ENCODE measurements around the gene SUDS3. TPM values are rescaled to one million over a fixed set of nuclear protein-coding genes. Genes with fewer than 3 reads are reported as not detected.

The SUDS3 gene
- total and polyA plus RNA-seq, 2 experiments from 2014 or later = 53.0 to 77.1 TPM

DNA sequence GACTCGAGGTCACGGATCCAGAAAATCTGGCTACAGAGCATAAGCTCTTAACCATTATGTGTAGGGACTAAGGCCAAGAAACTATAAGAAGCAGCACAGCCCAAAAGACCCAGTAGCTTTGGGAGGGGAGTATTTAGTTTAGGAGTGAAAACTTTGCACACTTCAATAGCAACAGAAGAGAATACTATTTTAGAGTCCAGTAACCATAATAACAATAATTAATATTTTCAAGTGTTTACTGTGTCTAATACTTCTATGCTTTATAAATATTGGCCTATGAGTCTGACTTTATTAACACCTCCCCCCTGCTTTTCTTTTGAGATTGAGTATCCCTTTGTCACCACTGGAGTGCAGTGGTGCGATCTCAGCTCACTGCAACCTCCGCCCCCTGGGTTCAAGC, 82.8 kb downstream of the SUDS3 start:
- Histone ChIP-seq H3K27ac (ENCODE audit: low read depth) (no peak overlapping the region), H3K9me2 (ENCODE audit: insufficient read depth) (peaks cover 5% of the 10 kb centered on the region; the same call in 1 of the 2 replicates), H3K36me3 (ENCODE audit: insufficient read depth) (no peaks in the 10 kb centered on the region), H3K27me3 (ENCODE audit: insufficient read depth) (no peaks in the 10 kb centered on the region), H3K4me1 (ENCODE audit: insufficient read depth) (no peaks in the 10 kb centered on the region), H3K4me3 (no peak overlapping the region), H3K4me2 (no peak overlapping the region), H3F3A (replicated peaks; ENCODE audit: low read depth) (no peaks in the 10 kb centered on the region), H2AFZ (no peak overlapping the region), H4K20me1 (replicated peaks; ENCODE audit: insufficient read depth) (no peaks in the 10 kb centered on the region), H3K79me2 (replicated peaks; ENCODE audit: insufficient read depth) (no peaks in the 10 kb centered on the region)
- no peak for DNase-seq (ENCODE audit: low spot score)
- ATAC-seq = no peak
- no peak overlapping the region for H3K4me3 Mint-ChIP-seq
- H3K36me3 Mint-ChIP-seq (ENCODE audit: low read depth) = peaks cover 12% of the 10 kb centered on the region; the same call in 2 of the 3 replicates
- H3K4me1 Mint-ChIP-seq = no peaks in the 10 kb centered on the region
- peaks cover 47% of the 10 kb centered on the region for H3K9me3 Mint-ChIP-seq
- H3K27me3 Mint-ChIP-seq (ENCODE audit: insufficient read depth, low read depth, poor library complexity) = no peaks in the 10 kb centered on the region
- TF ChIP-seq ZNF114 (CRISPR knock-in tag; IDR thresholded peaks at IDR 0.05) = no peak
- TF ChIP-seq, protein P1, sequence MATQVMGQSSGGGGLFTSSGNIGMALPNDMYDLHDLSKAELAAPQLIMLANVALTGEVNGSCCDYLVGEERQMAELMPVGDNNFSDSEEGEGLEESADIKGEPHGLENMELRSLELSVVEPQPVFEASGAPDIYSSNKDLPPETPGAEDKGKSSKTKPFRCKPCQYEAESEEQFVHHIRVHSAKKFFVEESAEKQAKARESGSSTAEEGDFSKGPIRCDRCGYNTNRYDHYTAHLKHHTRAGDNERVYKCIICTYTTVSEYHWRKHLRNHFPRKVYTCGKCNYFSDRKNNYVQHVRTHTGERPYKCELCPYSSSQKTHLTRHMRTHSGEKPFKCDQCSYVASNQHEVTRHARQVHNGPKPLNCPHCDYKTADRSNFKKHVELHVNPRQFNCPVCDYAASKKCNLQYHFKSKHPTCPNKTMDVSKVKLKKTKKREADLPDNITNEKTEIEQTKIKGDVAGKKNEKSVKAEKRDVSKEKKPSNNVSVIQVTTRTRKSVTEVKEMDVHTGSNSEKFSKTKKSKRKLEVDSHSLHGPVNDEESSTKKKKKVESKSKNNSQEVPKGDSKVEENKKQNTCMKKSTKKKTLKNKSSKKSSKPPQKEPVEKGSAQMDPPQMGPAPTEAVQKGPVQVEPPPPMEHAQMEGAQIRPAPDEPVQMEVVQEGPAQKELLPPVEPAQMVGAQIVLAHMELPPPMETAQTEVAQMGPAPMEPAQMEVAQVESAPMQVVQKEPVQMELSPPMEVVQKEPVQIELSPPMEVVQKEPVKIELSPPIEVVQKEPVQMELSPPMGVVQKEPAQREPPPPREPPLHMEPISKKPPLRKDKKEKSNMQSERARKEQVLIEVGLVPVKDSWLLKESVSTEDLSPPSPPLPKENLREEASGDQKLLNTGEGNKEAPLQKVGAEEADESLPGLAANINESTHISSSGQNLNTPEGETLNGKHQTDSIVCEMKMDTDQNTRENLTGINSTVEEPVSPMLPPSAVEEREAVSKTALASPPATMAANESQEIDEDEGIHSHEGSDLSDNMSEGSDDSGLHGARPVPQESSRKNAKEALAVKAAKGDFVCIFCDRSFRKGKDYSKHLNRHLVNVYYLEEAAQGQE (IDR thresholded peaks at IDR 0.05; ENCODE audit: unreplicated experiment) = no peak
- no peak for TF ChIP-seq JUNB (IDR thresholded peaks at IDR 0.05; ENCODE audit: unreplicated experiment)
- TF ChIP-seq NANOG (IDR thresholded peaks at IDR 0.05; ENCODE audit: borderline replicate concordance) = no peak
- TF ChIP-seq POLR2AphosphoS5 (IDR thresholded peaks at IDR 0.05; ENCODE audit: low read depth) = no peak
- TF ChIP-seq, protein P2, sequence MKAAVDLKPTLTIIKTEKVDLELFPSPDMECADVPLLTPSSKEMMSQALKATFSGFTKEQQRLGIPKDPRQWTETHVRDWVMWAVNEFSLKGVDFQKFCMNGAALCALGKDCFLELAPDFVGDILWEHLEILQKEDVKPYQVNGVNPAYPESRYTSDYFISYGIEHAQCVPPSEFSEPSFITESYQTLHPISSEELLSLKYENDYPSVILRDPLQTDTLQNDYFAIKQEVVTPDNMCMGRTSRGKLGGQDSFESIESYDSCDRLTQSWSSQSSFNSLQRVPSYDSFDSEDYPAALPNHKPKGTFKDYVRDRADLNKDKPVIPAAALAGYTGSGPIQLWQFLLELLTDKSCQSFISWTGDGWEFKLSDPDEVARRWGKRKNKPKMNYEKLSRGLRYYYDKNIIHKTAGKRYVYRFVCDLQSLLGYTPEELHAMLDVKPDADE (IDR thresholded peaks at IDR 0.05) = no peak
- TF ChIP-seq STAT1 (IDR thresholded peaks at IDR 0.05; ENCODE audit: unreplicated experiment) = no peak
- TF ChIP-seq, protein P3, sequence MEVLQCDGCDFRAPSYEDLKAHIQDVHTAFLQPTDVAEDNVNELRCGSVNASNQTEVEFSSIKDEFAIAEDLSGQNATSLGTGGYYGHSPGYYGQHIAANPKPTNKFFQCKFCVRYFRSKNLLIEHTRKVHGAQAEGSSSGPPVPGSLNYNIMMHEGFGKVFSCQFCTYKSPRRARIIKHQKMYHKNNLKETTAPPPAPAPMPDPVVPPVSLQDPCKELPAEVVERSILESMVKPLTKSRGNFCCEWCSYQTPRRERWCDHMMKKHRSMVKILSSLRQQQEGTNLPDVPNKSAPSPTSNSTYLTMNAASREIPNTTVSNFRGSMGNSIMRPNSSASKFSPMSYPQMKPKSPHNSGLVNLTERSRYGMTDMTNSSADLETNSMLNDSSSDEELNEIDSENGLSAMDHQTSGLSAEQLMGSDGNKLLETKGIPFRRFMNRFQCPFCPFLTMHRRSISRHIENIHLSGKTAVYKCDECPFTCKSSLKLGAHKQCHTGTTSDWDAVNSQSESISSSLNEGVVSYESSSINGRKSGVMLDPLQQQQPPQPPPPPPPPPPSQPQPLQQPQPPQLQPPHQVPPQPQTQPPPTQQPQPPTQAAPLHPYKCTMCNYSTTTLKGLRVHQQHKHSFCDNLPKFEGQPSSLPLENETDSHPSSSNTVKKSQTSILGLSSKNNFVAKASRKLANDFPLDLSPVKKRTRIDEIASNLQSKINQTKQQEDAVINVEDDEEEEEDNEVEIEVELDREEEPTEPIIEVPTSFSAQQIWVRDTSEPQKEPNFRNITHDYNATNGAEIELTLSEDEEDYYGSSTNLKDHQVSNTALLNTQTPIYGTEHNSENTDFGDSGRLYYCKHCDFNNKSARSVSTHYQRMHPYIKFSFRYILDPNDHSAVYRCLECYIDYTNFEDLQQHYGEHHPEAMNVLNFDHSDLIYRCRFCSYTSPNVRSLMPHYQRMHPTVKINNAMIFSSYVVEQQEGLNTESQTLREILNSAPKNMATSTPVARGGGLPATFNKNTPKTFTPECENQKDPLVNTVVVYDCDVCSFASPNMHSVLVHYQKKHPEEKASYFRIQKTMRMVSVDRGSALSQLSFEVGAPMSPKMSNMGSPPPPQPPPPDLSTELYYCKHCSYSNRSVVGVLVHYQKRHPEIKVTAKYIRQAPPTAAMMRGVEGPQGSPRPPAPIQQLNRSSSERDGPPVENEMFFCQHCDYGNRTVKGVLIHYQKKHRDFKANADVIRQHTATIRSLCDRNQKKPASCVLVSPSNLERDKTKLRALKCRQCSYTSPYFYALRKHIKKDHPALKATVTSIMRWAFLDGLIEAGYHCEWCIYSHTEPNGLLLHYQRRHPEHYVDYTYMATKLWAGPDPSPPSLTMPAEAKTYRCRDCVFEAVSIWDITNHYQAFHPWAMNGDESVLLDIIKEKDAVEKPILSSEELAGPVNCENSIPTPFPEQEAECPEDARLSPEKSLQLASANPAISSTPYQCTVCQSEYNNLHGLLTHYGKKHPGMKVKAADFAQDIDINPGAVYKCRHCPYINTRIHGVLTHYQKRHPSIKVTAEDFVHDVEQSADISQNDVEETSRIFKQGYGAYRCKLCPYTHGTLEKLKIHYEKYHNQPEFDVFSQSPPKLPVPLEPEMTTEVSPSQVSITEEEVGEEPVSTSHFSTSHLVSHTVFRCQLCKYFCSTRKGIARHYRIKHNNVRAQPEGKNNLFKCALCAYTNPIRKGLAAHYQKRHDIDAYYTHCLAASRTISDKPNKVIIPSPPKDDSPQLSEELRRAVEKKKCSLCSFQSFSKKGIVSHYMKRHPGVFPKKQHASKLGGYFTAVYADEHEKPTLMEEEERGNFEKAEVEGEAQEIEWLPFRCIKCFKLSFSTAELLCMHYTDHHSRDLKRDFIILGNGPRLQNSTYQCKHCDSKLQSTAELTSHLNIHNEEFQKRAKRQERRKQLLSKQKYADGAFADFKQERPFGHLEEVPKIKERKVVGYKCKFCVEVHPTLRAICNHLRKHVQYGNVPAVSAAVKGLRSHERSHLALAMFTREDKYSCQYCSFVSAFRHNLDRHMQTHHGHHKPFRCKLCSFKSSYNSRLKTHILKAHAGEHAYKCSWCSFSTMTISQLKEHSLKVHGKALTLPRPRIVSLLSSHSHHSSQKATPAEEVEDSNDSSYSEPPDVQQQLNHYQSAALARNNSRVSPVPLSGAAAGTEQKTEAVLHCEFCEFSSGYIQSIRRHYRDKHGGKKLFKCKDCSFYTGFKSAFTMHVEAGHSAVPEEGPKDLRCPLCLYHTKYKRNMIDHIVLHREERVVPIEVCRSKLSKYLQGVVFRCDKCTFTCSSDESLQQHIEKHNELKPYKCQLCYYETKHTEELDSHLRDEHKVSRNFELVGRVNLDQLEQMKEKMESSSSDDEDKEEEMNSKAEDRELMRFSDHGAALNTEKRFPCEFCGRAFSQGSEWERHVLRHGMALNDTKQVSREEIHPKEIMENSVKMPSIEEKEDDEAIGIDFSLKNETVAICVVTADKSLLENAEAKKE (CRISPR knock-in tag; IDR thresholded peaks at IDR 0.05) = no peak
- TF ChIP-seq, protein P4, sequence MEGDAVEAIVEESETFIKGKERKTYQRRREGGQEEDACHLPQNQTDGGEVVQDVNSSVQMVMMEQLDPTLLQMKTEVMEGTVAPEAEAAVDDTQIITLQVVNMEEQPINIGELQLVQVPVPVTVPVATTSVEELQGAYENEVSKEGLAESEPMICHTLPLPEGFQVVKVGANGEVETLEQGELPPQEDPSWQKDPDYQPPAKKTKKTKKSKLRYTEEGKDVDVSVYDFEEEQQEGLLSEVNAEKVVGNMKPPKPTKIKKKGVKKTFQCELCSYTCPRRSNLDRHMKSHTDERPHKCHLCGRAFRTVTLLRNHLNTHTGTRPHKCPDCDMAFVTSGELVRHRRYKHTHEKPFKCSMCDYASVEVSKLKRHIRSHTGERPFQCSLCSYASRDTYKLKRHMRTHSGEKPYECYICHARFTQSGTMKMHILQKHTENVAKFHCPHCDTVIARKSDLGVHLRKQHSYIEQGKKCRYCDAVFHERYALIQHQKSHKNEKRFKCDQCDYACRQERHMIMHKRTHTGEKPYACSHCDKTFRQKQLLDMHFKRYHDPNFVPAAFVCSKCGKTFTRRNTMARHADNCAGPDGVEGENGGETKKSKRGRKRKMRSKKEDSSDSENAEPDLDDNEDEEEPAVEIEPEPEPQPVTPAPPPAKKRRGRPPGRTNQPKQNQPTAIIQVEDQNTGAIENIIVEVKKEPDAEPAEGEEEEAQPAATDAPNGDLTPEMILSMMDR (conservative IDR thresholded peaks at IDR 0.05; ENCODE audit: low read depth in 2 of 2) = no peak
- TF ChIP-seq CREB1 (CRISPR knock-in tag; IDR thresholded peaks at IDR 0.05; ENCODE audit: low read depth) = no peak
- no peak for TF ChIP-seq EZH2phosphoT487 (IDR thresholded peaks at IDR 0.05; ENCODE audit: unreplicated experiment)
- no peak for TF ChIP-seq EZH2 (IDR thresholded peaks at IDR 0.05; ENCODE audit: low read depth, unreplicated experiment)
- no peak for TF ChIP-seq ZNF331 (CRISPR knock-in tag; IDR thresholded peaks at IDR 0.05; ENCODE audit: low read depth)
- H3K27ac Mint-ChIP-seq = no peak overlapping the region

Measured in GM23338 (cell line).